GM12878 (cell line): ENCODE results near the gene HCST. TPM values are rescaled to one million over a fixed set of nuclear protein-coding genes. Genes with fewer than 3 reads are reported as not detected.

ENCODE experiments used
- ATF7 ChIP-seq: fragments of 450-650 bp; IDR thresholded peaks from 2 replicates; pipeline ENCODE4 v1.6.1; 2016; ENCODE audit warnings: low read depth, mild to moderate bottlenecking
- CUX1 ChIP-seq: IDR thresholded peaks from 2 replicates; pipeline ENCODE4 v1.6.1; 2012; ENCODE audit warnings: improper control_type of control experiment, low read depth, low read length; ENCODE audit not compliant: insufficient replicate concordance
- EP300 ChIP-seq, 2 experiments: fragments of 150-350 bp in 1 of 2; IDR thresholded peaks; 2 replicates each; pipeline ENCODE4 v1.6.1; 2011 to 2012; ENCODE audit warnings: low read depth in 2 of 2, low read length in 2 of 2, borderline replicate concordance in 1 of 2, improper control_type of control experiment in 1 of 2, inconsistent platforms in 1 of 2; ENCODE audit not compliant: control insufficient read depth in 1 of 2
- FOXM1 ChIP-seq: IDR thresholded peaks from 2 replicates; pipeline ENCODE4 v1.6.1; 2012; ENCODE audit warnings: low read depth, mild to moderate bottlenecking, inconsistent platforms, low read length, moderate library complexity
- GATAD2B ChIP-seq: fragments of 450-650 bp; conservative IDR thresholded peaks from 2 replicates; pipeline ENCODE4 v1.6.1; 2017; ENCODE audit warnings: low read depth, mild to moderate bottlenecking, moderate library complexity
- HDAC6 ChIP-seq: fragments of 200-600 bp; sonication (generic); IDR thresholded peaks from one replicate; pipeline ENCODE4 v1.8.0; 2017; ENCODE audit warnings: antibody characterized with exemption; ENCODE audit not compliant: unreplicated experiment
- IKZF1 ChIP-seq: fragments of 450-650 bp; conservative IDR thresholded peaks from 2 replicates; pipeline ENCODE4 v1.6.1; 2017; ENCODE audit warnings: antibody characterized with exemption, mild to moderate bottlenecking
- IRF4 ChIP-seq: IDR thresholded peaks from 2 replicates; pipeline ENCODE4 v1.6.1; 2011; ENCODE audit warnings: low read depth, low read length
- KAT2A ChIP-seq: conservative IDR thresholded peaks from 2 replicates; pipeline ENCODE4 v1.6.1; 2011; ENCODE audit warnings: low read depth, low read length; ENCODE audit not compliant: control insufficient read depth
- MXI1 ChIP-seq: fragments of 150-350 bp; IDR thresholded peaks from 2 replicates; pipeline ENCODE4 v1.6.1; 2011; ENCODE audit warnings: low read depth, mild to moderate bottlenecking, inconsistent platforms, low read length, improper control_type of control experiment
- NFIC ChIP-seq: IDR thresholded peaks from 2 replicates; pipeline ENCODE4 v1.6.1; 2012; ENCODE audit warnings: low read depth, mild to moderate bottlenecking, inconsistent platforms, low read length, moderate library complexity
- NFYB ChIP-seq: IDR thresholded peaks from 2 replicates; pipeline ENCODE4 v1.6.1; 2011; ENCODE audit warnings: low read depth, mild to moderate bottlenecking, low read length, improper control_type of control experiment, moderate library complexity; ENCODE audit not compliant: insufficient read depth
- ZNF274 ChIP-seq: IDR thresholded peaks from one replicate; pipeline ENCODE4 v1.8.0; 2011; ENCODE audit not compliant: insufficient read length, insufficient read depth
- polyA plus RNA-seq, 11 experiments: library from polyadenylated mRNA; depleted of rRNA in 4 of 11; unstranded in 6 of 11; stranded (reverse) in 5 of 11; fragments of >200 nt; fragmentation: Nextera tagmentation in 4 of 11; fragmentation: Illumina TruSeq in 1 of 11; extraction: Ambion mirVana in 4 of 11; extraction: Trizol in 1 of 11; gene quantifications; 1 replicate in 1 of 11; 2 replicates in 10 of 11; pipeline versions ENCODE4 v1.2.1 to v1.2.3, GENCODE V29; 2011 to 2016; ENCODE audit warnings: inconsistent platforms in 2 of 11, missing spikeins in 2 of 11, low read depth in 1 of 11
- total RNA-seq, 4 experiments: library from RNA; depleted of rRNA in 3 of 4; stranded (reverse); fragments of >200 nt in 3 of 4; fragmentation: Illumina TruSeq in 1 of 4; extraction: Trizol in 1 of 4; gene quantifications; 2 replicates each; pipeline versions ENCODE4 v1.2.1 to v1.2.3, GENCODE V29; 2013 to 2021
- TF ChIP-seq, protein P1 (sequence below): fragments of 450-650 bp; IDR thresholded peaks from 2 replicates; pipeline ENCODE4 v1.6.1; 2016; ENCODE audit warnings: mild to moderate bottlenecking
- TF ChIP-seq, protein P2 (sequence below): fragments of 450-650 bp; IDR thresholded peaks from 2 replicates; pipeline ENCODE4 v1.6.1; 2017; ENCODE audit warnings: mild to moderate bottlenecking
- TF ChIP-seq, protein P3 (sequence below): fragments of 450-650 bp; IDR thresholded peaks from 2 replicates; pipeline ENCODE4 v1.6.1; 2017; ENCODE audit warnings: mild to moderate bottlenecking, moderate library complexity

Gene HCST
- total and polyA plus RNA-seq, 10 of the 15 experiments (the other 5 are each of a cell fraction or from before 2014, with no cell fraction given) = 7.5 to 79.6 (median 33.6) TPM

DNA sequence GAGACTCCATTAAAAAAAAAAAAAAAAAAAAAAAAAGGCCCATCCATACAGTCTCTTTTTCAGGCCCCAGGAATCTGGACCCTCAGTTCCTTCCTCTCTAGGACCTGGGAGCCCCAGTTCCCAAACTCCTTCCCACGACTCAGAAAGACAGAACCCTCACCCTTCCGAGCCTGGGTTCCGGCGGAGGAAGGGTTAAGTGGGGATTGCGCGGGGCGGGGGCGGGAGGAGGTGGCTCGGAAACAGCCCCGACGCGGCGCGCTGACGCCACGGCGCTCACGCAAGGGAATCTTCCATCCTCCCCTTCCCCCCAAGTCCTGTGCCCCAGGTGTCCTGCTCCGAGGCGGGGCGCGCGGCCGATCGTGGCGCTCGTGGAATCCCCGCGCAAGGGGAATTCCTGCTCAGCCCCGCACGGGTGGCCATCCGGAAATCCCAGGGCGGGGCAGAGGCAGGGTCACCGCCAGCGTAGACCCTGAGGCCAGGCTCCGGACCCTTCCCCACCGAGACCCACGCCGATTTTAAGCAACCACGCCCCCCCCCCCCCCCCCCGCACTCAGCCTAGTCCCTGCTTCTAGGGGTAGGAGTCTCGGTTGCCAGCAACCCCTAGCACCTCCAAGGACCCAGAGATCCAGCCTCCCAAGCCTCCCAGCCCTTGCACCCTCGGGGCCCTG, 2.6 kb upstream of the HCST start (continued):
- no peak for TF ChIP-seq CUX1
- TF ChIP-seq NFYB = no peak
- TF ChIP-seq KAT2A = no peak
- TF ChIP-seq MXI1 = peak; percentile 86
- TF ChIP-seq IRF4 = no peak
- TF ChIP-seq, protein P1, sequence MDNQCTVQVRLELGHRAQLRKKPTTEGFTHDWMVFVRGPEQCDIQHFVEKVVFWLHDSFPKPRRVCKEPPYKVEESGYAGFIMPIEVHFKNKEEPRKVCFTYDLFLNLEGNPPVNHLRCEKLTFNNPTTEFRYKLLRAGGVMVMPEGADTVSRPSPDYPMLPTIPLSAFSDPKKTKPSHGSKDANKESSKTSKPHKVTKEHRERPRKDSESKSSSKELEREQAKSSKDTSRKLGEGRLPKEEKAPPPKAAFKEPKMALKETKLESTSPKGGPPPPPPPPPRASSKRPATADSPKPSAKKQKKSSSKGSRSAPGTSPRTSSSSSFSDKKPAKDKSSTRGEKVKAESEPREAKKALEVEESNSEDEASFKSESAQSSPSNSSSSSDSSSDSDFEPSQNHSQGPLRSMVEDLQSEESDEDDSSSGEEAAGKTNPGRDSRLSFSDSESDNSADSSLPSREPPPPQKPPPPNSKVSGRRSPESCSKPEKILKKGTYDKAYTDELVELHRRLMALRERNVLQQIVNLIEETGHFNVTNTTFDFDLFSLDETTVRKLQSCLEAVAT = peak; percentile 91
- TF ChIP-seq ZNF274 = no peak
- no peak; the same call in 1 of the 2 replicates for TF ChIP-seq FOXM1
- TF ChIP-seq HDAC6 = no peak
- peak; percentile 78 for TF ChIP-seq GATAD2B
- TF ChIP-seq, protein P2, sequence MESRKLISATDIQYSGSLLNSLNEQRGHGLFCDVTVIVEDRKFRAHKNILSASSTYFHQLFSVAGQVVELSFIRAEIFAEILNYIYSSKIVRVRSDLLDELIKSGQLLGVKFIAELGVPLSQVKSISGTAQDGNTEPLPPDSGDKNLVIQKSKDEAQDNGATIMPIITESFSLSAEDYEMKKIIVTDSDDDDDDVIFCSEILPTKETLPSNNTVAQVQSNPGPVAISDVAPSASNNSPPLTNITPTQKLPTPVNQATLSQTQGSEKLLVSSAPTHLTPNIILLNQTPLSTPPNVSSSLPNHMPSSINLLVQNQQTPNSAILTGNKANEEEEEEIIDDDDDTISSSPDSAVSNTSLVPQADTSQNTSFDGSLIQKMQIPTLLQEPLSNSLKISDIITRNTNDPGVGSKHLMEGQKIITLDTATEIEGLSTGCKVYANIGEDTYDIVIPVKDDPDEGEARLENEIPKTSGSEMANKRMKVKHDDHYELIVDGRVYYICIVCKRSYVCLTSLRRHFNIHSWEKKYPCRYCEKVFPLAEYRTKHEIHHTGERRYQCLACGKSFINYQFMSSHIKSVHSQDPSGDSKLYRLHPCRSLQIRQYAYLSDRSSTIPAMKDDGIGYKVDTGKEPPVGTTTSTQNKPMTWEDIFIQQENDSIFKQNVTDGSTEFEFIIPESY = no peak
- peak; percentile 54 to 58; a peak in 2 of 4 replicates for TF ChIP-seq EP300 (IDR thresholded peaks at IDR 0.05; ENCODE audit: borderline replicate concordance in 1 of 2, control insufficient read depth in 1 of 2, low read depth in 2 of 2, low read length in 2 of 2)
- TF ChIP-seq NFIC = peak; percentile 43; the same call in 1 of the 2 replicates
- TF ChIP-seq, protein P3, sequence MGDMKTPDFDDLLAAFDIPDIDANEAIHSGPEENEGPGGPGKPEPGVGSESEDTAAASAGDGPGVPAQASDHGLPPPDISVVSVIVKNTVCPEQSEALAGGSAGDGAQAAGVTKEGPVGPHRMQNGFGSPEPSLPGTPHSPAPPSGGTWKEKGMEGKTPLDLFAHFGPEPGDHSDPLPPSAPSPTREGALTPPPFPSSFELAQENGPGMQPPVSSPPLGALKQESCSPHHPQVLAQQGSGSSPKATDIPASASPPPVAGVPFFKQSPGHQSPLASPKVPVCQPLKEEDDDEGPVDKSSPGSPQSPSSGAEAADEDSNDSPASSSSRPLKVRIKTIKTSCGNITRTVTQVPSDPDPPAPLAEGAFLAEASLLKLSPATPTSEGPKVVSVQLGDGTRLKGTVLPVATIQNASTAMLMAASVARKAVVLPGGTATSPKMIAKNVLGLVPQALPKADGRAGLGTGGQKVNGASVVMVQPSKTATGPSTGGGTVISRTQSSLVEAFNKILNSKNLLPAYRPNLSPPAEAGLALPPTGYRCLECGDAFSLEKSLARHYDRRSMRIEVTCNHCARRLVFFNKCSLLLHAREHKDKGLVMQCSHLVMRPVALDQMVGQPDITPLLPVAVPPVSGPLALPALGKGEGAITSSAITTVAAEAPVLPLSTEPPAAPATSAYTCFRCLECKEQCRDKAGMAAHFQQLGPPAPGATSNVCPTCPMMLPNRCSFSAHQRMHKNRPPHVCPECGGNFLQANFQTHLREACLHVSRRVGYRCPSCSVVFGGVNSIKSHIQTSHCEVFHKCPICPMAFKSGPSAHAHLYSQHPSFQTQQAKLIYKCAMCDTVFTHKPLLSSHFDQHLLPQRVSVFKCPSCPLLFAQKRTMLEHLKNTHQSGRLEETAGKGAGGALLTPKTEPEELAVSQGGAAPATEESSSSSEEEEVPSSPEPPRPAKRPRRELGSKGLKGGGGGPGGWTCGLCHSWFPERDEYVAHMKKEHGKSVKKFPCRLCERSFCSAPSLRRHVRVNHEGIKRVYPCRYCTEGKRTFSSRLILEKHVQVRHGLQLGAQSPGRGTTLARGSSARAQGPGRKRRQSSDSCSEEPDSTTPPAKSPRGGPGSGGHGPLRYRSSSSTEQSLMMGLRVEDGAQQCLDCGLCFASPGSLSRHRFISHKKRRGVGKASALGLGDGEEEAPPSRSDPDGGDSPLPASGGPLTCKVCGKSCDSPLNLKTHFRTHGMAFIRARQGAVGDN = peak; percentile 54
- 0 out of 2 replicates have a peak, but pooled peaks have one; percentile 41 for TF ChIP-seq ATF7
- TF ChIP-seq IKZF1 = peak; percentile 76
